ENCODE data around the gene TFF1. TPM values are rescaled to one million over a fixed set of nuclear protein-coding genes. Genes with fewer than 3 reads are reported as not detected.

Gene TFF1
- total RNA-seq, 1 donor from 2014 or later, result not detected

GRCh38 chr21:42385619-42386018 lies 19.3 kb upstream of the TFF1 start:
- intact Hi-C loops (cut with micrococcal nuclease), result no loop called here
- no peak for DNase-seq (ENCODE audit: low spot score)
- Mint-ChIP-seq H3K36me3 (ENCODE audit: low read depth) (peaks cover 38% of the 10 kb centered on the region), H3K4me1 (ENCODE audit: low read depth) (peaks cover 54% of the 10 kb centered on the region), H3K9me3 (peaks cover 15% of the 10 kb centered on the region), H3K4me3 (no peak overlapping the region), H3K27me3 (ENCODE audit: insufficient read depth) (no peaks in the 10 kb centered on the region), H3K27ac (no peak overlapping the region)

- intact Hi-C loops (cut with micrococcal nuclease), result no loop called here
- Mint-ChIP-seq H3K4me3 (no peak overlapping the region), H3K36me3 (ENCODE audit: low read depth) (peaks cover 43% of the 10 kb centered on the region), H3K9me3 (peaks cover 15% of the 10 kb centered on the region), H3K27me3 (ENCODE audit: insufficient read depth) (no peaks in the 10 kb centered on the region), H3K4me1 (ENCODE audit: low read depth) (peaks cover 48% of the 10 kb centered on the region), H3K27ac (peak overlapping the region; percentile 41)
- DNase-seq (ENCODE audit: low spot score), result no peak
Observed at GRCh38 chr21:42384989-42385388, 18.7 kb upstream of the TFF1 start.

DNA sequence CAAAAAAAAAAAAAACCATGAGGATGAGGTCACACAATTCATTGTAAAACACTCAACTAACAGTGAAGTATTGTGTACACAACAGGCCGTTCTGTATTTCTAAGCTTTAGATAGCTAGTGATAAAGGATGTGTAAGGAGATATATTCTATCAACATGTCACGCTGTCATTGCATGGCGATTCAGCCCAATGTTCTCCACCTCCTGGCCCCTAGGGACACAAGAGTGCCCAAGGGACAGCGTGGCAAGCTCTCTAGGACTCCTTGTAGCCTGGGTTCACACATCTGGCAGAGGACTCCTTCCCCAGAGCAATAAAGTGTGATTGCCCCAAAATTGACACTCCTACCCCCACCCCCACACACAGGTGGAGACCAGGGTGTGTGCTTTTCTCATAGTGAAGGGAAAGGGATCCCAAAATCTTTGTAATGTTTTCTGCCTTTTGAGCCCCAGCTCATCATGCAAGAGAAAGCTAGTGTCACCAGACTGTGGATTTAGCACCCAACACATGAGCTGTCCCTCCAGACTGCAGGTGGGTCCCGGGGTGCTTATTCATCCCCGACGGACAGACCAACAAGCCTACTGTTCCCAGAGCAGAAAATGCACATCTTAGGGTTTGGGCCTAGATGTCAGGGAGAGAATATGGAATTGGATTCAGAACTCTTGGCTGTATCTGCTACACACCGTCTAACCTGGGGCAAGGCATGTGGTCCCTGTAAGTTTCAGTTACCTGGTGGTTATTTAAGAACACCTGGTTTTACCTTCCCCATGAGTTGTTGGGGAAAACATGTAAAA lies 18.0 kb upstream of the TFF1 start:
- Mint-ChIP-seq H3K4me3 (no peak overlapping the region), H3K27ac (no peak overlapping the region), H3K4me1 (ENCODE audit: low read depth) (peaks cover 41% of the 10 kb centered on the region), H3K27me3 (ENCODE audit: insufficient read depth) (no peaks in the 10 kb centered on the region), H3K36me3 (ENCODE audit: low read depth) (peaks cover 43% of the 10 kb centered on the region), H3K9me3 (peaks cover 15% of the 10 kb centered on the region)
- intact Hi-C loops (cut with micrococcal nuclease), result no loop called here
- DNase-seq (ENCODE audit: low spot score), result no peak

- no peak overlapping the region for H3K27ac Mint-ChIP-seq
- H3K27me3 Mint-ChIP-seq (ENCODE audit: insufficient read depth), result no peaks in the 10 kb centered on the region
- H3K4me1 Mint-ChIP-seq (ENCODE audit: low read depth), result peaks cover 31% of the 10 kb centered on the region
- peaks cover 15% of the 10 kb centered on the region for H3K9me3 Mint-ChIP-seq
- no peak for DNase-seq (ENCODE audit: low spot score)
- intact Hi-C loops (cut with micrococcal nuclease), result no loop called here
- peaks cover 39% of the 10 kb centered on the region for H3K36me3 Mint-ChIP-seq (ENCODE audit: low read depth)
- H3K4me3 Mint-ChIP-seq, result no peak overlapping the region
Observed at GRCh38 chr21:42383331-42383730, 17.0 kb upstream of the TFF1 start.

- Mint-ChIP-seq H3K27ac (no peak overlapping the region), H3K4me3 (no peak overlapping the region), H3K27me3 (ENCODE audit: insufficient read depth) (no peaks in the 10 kb centered on the region), H3K9me3 (peaks cover 15% of the 10 kb centered on the region), H3K36me3 (ENCODE audit: low read depth) (peaks cover 37% of the 10 kb centered on the region), H3K4me1 (ENCODE audit: low read depth) (peaks cover 27% of the 10 kb centered on the region)
- no peak for DNase-seq (ENCODE audit: low spot score)
- intact Hi-C loops (cut with micrococcal nuclease), result no loop called here
Observed at GRCh38 chr21:42382915-42383314, 16.6 kb upstream of the TFF1 start.

- Mint-ChIP-seq H3K4me1 (ENCODE audit: low read depth) (peaks cover 13% of the 10 kb centered on the region), H3K27me3 (ENCODE audit: insufficient read depth) (no peaks in the 10 kb centered on the region), H3K9me3 (peaks cover 15% of the 10 kb centered on the region), H3K36me3 (ENCODE audit: low read depth) (peaks cover 32% of the 10 kb centered on the region), H3K27ac (peak overlapping the region; percentile 23), H3K4me3 (no peak overlapping the region)
- no peak for DNase-seq (ENCODE audit: low spot score)
- intact Hi-C loops (cut with micrococcal nuclease), result no loop called here
Observed at GRCh38 chr21:42381347-42381984, 15.1 kb upstream of the TFF1 start.

DNA sequence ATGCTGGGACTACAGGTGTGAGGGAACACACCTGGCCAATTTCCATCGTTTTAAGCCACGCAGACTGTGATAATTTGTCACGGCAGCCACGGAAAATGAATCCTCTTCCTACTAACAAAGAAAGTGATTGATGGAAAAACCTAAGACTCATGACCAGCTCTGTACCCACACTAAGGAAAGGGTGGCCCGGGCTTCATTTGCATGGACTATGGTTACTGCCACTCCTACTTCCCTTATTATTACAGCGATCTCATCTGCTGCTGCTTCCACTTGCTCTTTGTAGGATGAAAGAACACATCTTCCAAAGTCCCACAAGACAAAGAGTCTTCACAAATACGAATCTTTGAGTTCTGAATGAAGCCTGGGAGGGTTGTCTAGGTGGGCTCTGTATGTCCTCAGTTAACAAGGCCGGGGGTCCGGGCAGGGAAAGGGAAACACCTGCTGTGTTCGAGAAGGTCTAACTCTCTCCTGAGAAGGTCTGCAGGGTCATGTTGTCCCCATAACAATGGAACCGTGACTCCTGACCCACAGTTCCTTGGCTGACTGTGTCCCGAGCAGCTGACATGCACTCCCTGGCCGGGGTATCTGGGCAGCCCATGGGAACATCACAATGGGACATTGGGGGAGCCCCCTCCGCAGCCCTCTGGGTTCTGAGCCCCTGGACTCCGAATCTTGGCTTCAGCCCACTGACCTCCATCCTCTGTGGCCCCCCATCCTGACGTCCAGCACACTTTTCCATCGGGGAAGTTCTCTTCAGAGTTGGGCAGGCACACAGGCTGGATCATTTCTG lies 13.3 kb upstream of the TFF1 start:
- Mint-ChIP-seq H3K9me3 (peaks cover 15% of the 10 kb centered on the region), H3K4me3 (no peak overlapping the region), H3K4me1 (ENCODE audit: low read depth) (peaks cover 7% of the 10 kb centered on the region), H3K27ac (no peak overlapping the region), H3K36me3 (ENCODE audit: low read depth) (peaks cover 27% of the 10 kb centered on the region), H3K27me3 (ENCODE audit: insufficient read depth) (no peaks in the 10 kb centered on the region)
- no peak for DNase-seq (ENCODE audit: low spot score)
- intact Hi-C loops (cut with micrococcal nuclease), result no loop called here

- peaks cover 18% of the 10 kb centered on the region for H3K4me1 Mint-ChIP-seq (ENCODE audit: low read depth)
- H3K27me3 Mint-ChIP-seq (ENCODE audit: insufficient read depth), result no peaks in the 10 kb centered on the region
- H3K4me3 Mint-ChIP-seq, result no peak overlapping the region
- H3K9me3 Mint-ChIP-seq, result peaks cover 15% of the 10 kb centered on the region
- intact Hi-C loops (cut with micrococcal nuclease), result no loop called here
- H3K36me3 Mint-ChIP-seq (ENCODE audit: low read depth), result peaks cover 21% of the 10 kb centered on the region
- no peak overlapping the region for H3K27ac Mint-ChIP-seq
- no peak for DNase-seq (ENCODE audit: low spot score)
Observed at GRCh38 chr21:42378418-42378817, 12.1 kb upstream of the TFF1 start.

- H3K27ac Mint-ChIP-seq, result no peak overlapping the region
- DNase-seq (ENCODE audit: low spot score), result no peak
- H3K4me1 Mint-ChIP-seq (ENCODE audit: low read depth), result peaks cover 22% of the 10 kb centered on the region
- no peak overlapping the region for H3K4me3 Mint-ChIP-seq
- intact Hi-C loops (cut with micrococcal nuclease), result no loop called here
- H3K36me3 Mint-ChIP-seq (ENCODE audit: low read depth), result peaks cover 21% of the 10 kb centered on the region
- H3K27me3 Mint-ChIP-seq (ENCODE audit: insufficient read depth), result no peaks in the 10 kb centered on the region
- peaks cover 15% of the 10 kb centered on the region for H3K9me3 Mint-ChIP-seq
Observed at GRCh38 chr21:42377951-42378340, 11.6 kb upstream of the TFF1 start.

GRCh38 chr21:42377211-42377950 lies 11.0 kb upstream of the TFF1 start:
- peaks cover 23% of the 10 kb centered on the region for H3K4me1 Mint-ChIP-seq (ENCODE audit: low read depth)
- H3K4me3 Mint-ChIP-seq, result no peak overlapping the region
- H3K27me3 Mint-ChIP-seq (ENCODE audit: insufficient read depth), result no peaks in the 10 kb centered on the region
- H3K36me3 Mint-ChIP-seq (ENCODE audit: low read depth), result peaks cover 19% of the 10 kb centered on the region
- intact Hi-C loops (cut with micrococcal nuclease), result no loop called here
- H3K27ac Mint-ChIP-seq, result no peak overlapping the region
- peaks cover 11% of the 10 kb centered on the region for H3K9me3 Mint-ChIP-seq
- no peak for DNase-seq (ENCODE audit: low spot score)

DNA sequence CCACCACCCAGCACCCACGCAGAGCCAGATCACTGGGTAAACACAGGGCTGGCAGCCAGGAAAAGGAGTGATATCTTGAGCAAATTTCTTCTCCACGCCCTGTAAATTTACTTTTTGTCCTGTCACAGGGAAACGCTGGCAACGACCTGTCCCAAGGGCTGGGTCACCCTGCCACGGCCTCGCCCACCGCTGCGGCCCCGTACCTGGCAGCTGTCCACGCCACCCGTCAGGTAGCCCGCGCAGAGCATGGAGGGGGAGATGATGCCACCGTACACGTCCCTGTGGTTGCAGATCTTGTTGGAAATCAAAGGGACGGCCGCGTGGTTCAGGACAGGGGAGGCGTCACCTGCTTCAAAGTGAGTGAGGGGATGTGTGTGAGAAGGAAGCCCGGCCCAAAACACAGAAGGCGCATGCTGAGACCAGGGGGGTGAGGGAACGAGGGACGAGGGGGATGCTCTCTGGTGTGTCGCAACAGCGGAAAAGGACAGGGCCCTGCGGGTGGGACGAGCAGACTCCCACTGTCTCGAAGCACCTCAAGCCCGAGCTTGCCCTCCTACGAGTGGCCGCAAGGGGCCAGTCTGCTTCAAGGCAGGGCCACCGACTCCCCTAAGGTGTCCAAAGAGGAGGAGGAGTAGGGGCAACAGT lies 10.1 kb upstream of the TFF1 start:
- Mint-ChIP-seq H3K36me3 (ENCODE audit: low read depth) (peaks cover 15% of the 10 kb centered on the region), H3K4me1 (ENCODE audit: low read depth) (peaks cover 17% of the 10 kb centered on the region), H3K9me3 (peaks cover 2% of the 10 kb centered on the region), H3K4me3 (no peak overlapping the region), H3K27me3 (ENCODE audit: insufficient read depth) (no peaks in the 10 kb centered on the region), H3K27ac (no peak overlapping the region)
- intact Hi-C loops (cut with micrococcal nuclease), result no loop called here
- DNase-seq (ENCODE audit: low spot score), result no peak

DNA sequence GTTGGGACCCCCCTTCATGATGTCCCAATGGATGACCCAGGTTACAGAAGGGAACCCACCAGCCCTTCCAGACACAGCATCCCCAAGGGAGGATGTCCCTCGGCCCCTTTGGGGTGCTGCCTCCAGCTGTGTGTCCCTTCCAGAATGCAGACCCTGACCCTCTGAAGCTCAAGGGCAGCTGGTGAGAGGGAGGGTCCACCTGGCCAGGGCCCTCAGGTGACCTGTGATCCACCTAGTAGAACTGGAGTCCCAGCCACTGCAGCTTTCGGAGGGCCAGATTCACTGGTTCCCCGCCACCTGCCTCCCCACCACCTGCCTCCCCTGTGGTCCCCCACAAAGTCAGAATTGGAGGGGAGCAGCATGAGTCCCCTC lies 9.6 kb upstream of the TFF1 start:
- no peaks in the 10 kb centered on the region for H3K27me3 Mint-ChIP-seq (ENCODE audit: insufficient read depth)
- H3K4me3 Mint-ChIP-seq, result no peak overlapping the region
- H3K4me1 Mint-ChIP-seq (ENCODE audit: low read depth), result peaks cover 16% of the 10 kb centered on the region
- no peak overlapping the region for H3K27ac Mint-ChIP-seq
- H3K36me3 Mint-ChIP-seq (ENCODE audit: low read depth), result peaks cover 13% of the 10 kb centered on the region
- no peak for DNase-seq (ENCODE audit: low spot score)
- intact Hi-C loops (cut with micrococcal nuclease), result no loop called here
- H3K9me3 Mint-ChIP-seq, result no peaks in the 10 kb centered on the region

All from activated T-helper 1 cell treated with anti-CD3 and anti-CD28 coated beads, Interleukin-12 subunit alpha, Interleukin-12 subunit beta, Interleukin-2, Interleukin-4 antibody, amounts not matched to agents 30 ng/mL and 10 ng/mL and 1 ng/mL, durations not matched to agents 14 hours and 24 hours and 36 hours (primary cell).